Measurements from ENCODE around the gene AP3D1.

DNA sequence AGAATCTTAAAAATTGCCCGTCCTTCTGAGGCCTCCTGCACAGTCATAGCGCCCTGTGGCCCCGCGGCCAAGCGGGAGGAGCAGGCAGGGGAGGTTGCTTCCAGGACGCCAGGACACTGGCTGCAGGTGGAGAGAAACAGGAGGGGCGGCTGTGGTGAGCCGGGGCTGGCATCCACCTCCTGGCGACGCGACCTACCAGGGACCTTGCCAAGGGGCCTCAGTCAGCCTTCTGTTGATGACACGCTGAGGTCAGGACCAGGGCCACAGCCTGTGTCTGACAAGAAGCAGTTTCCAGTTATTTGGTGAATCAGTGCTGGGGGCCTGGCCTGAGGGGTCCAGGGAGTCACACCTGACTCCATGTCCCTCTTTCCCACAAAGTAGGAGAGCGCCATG is 87.0 kb downstream of the AP3D1 start:
- TF ChIP-seq, protein P1, sequence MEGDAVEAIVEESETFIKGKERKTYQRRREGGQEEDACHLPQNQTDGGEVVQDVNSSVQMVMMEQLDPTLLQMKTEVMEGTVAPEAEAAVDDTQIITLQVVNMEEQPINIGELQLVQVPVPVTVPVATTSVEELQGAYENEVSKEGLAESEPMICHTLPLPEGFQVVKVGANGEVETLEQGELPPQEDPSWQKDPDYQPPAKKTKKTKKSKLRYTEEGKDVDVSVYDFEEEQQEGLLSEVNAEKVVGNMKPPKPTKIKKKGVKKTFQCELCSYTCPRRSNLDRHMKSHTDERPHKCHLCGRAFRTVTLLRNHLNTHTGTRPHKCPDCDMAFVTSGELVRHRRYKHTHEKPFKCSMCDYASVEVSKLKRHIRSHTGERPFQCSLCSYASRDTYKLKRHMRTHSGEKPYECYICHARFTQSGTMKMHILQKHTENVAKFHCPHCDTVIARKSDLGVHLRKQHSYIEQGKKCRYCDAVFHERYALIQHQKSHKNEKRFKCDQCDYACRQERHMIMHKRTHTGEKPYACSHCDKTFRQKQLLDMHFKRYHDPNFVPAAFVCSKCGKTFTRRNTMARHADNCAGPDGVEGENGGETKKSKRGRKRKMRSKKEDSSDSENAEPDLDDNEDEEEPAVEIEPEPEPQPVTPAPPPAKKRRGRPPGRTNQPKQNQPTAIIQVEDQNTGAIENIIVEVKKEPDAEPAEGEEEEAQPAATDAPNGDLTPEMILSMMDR (IDR thresholded peaks at IDR 0.05) = no peak
- no peak for TF ChIP-seq POLR2A (IDR thresholded peaks at IDR 0.05)
- TF ChIP-seq EP300 (IDR thresholded peaks at IDR 0.05) = no peak
